Measurements from ENCODE around the gene AADACL3.

The AADACL3 gene

DNA sequence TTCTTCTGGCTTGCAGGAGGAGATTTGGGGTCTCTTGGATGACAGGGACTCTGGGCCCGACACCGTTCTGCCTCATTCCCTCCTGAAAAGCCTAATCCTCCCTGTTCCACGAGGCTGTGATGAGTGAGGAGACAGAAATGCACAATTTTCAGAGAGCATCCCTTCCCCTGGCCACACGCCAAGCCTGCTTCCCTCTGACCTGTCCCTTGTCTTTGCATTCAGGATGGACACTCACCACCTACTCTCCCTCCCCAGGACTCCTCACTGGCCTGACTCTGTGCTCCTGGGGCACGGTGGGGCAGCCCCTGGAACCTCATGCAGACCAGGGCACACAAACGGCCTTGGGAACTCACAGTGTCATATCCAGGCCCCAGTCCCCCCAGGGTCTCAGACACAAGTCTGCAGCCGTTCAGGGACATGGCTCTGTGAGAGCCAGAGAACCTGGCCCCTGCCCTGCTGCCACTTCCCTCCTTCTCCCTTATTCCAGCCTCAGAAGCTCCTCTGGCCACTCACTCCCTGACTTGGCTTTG lies 54.1 kb downstream of the AADACL3 start:
- FAIRE-seq: no peak

DNA sequence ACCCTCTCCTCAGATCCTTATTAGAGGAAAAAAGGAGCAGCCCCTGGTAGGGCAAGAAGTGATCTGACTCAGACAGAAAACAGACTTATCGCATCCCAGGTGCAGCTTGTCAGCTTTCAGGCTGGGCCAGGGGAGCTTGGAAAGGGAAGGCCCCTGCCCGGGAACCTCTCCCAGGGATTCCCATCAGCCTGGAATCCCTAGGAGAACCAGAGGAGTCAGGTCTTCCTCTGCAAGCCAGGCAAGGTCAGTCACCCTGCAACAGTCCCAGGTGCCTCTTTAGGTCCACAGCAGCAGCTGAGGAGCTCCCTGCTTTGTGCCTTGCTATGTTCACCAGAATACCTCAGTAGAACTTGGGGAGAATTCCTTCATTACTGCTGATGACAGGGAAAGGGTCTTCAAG lies 54.7 kb downstream of the AADACL3 start:
- no peak for FAIRE-seq

DNA sequence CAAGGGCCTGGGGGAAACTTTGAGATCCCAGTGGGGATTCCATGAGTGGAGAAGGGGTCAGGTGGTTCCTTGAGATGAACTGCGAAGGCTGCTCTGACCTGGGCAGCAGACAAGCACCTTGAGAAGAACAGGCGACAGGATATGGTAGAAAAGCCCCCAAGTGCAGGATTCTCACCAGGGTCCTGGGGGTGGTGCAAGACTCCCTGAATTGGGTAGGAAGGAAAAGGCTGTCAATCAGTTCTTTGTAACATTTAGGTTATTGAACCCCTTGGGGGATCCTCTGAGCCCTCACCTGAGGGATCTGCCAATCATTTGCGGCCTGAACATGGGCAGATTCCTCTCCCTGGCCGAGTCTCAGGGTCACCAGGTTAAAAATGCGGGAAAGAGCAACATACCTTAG lies 55.3 kb downstream of the AADACL3 start:
- no peak for FAIRE-seq

DNA sequence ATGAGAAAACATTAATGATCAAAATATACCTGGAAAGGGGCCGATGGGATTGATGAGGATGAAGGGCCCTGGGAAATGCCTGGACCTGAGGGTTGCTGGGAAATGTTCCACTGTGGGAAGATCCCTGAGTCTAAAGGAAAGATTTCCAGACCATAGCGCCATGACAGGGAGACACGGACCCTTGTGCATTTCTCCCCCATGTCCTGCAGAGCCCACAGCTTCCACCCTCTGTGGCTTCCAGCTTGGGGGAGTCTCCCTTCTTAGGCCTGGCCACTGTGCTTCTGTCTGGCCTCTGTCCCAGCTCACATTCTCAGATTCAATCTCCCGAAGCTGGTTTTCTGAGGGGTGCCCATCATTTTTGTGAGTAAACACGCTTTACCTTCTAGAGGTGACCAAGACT lies 56.6 kb downstream of the AADACL3 start:
- FAIRE-seq: no peak

DNA sequence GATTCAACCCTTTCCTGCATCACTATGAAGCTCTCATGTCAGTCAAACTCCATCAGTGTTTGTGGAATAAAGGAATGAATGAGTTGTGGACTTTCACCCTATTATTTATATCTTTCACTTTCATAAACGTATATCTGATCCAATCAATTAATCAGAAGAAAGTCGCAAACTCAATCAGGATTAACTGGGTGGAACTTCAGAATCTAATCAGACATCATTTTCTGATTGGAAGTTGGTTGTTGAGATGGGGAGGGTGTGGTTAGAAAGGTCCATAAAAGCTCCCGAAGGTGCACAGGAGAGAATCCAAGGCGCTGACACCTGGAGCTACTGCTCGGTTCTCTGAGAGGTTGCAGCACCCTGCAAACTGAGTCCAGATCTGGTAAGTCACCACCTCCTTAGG lies 57.5 kb downstream of the AADACL3 start, which contains the start of gene PRAMEF12:
Gene PRAMEF12, plus strand, starts transcription at position 301 of the 400 bp plus-strand sequence. CDS start 1,130 bp downstream, outside the sequence.
- no peak for FAIRE-seq

DNA sequence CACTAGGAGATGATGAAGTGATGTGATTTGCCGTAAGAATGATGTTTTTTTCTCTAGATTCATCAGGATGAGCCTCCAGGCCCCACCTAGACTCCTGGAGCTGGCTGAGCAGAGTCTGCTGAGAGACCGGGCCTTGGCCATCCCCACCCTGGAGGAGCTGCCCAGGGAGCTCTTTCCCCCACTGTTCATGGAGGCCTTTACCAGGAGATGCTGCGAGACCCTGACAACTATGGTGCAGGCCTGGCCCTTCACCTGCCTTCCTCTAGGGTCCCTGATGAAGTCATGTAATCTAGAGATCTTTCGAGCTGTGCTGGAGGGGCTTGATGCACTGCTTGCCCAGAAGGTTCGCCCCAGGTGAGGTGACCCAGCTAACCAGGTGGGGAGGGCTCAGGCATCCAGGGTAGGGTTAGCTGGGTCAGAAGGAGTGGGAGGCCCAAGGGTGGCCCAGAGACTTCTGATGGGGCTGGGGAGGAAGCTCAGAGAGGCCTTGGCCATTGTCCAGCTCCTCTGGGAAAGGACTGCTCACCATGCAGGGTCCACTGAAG lies 59.0 kb downstream of the AADACL3 start:
- FAIRE-seq: no peak

DNA sequence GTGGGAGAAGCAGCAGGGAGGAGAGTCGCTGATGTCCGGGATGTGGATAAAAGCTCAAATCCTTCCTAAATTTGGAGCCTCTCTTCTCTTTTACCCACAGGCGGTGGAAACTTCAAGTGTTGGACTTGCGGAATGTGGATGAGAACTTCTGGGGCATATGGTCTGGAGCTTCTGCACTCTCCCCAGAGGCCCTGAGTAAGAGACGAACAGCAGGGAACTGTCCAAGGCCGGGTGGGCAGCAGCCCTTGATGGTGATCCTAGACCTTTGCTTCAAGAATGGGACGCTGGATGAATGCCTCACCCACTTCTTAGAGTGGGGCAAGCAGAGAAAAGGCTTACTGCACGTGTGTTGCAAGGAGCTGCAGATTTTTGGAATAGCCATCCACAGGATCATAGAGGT lies 59.5 kb downstream of the AADACL3 start:
- no peak for FAIRE-seq

DNA sequence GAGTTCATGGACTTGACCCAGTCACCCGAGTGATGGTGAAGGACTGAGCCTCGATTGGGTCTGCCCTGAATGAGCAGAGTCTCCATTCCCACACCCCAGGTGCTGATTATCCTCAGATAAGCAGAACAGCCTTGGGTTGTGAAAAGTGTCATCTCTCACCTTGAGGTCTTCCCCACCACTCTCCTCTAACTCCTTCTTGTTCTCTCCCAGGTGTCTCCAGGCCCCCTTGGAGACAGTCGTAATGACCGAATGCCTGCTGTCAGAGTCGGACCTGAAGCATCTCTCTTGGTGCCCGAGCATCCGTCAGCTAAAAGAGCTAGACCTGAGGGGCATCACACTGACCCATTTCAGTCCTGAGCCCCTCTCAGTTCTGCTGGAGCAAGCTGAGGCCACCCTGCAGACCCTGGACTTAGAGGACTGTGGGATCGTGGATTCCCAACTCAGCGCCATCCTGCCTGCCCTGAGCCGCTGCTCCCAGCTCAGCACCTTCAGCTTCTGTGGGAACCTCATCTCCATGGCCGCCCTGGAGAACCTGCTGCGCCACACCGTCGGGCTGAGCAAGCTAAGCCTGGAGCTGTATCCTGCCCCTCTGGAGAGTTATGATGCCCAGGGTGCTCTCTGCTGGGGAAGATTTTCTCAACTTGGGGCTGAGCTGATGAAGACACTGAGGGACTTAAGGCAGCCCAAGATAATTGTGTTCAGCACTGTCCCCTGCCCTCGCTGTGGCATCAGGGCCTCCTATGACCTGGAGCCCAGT lies 61.1 kb downstream of the AADACL3 start:
- FAIRE-seq: no peak
